Smooth muscle cell (in vitro differentiated cells): Measurements from ENCODE around the gene HID1. TPM values are rescaled to one million over a fixed set of nuclear protein-coding genes. Genes with fewer than 3 reads are reported as not detected.

Experiments
- DNase-seq: peaks from one replicate; lab custom pipeline; 2025; ENCODE audit not compliant: unreplicated experiment; lab: John Stamatoyannopoulos, UW
- H2AFZ ChIP-seq: fragments of 200-600 bp; sonication (generic); 2 replicates; pipeline ENCODE4 v1.6.0; 2016; ENCODE audit warnings: antibody characterized with exemption, low read depth, mild to moderate bottlenecking
- H3F3A ChIP-seq: fragments of 200-600 bp; sonication (generic); 2 replicates; pipeline ENCODE4 v1.6.0; 2017; ENCODE audit warnings: antibody characterized with exemption, low read depth
- H3K27ac ChIP-seq: fragments of 200-600 bp; sonication (generic); 2 replicates; pipeline ENCODE4 v1.5.1; 2016; ENCODE audit warnings: low read depth, mild to moderate bottlenecking
- H3K27me3 ChIP-seq: fragments of 200-600 bp; sonication (generic); 2 replicates; pipeline ENCODE4 v1.6.1; 2016; ENCODE audit warnings: low read depth, mild to moderate bottlenecking
- H3K36me3 ChIP-seq: fragments of 200-600 bp; sonication (generic); 2 replicates; pipeline ENCODE4 v1.5.1; 2016; ENCODE audit warnings: low read depth
- H3K4me1 ChIP-seq: fragments of 200-600 bp; sonication (generic); 2 replicates; pipeline ENCODE4 v1.5.1; 2016; ENCODE audit warnings: low read depth
- H3K4me2 ChIP-seq: fragments of 200-600 bp; sonication (generic); 2 replicates; pipeline ENCODE4 v1.6.0; 2016; ENCODE audit warnings: mild to moderate bottlenecking
- H3K4me3 ChIP-seq: fragments of 200-600 bp; sonication (generic); 2 replicates; pipeline ENCODE4 v1.5.1; 2016; ENCODE audit warnings: mild to moderate bottlenecking
- H3K79me2 ChIP-seq: fragments of 200-600 bp; sonication (generic); 2 replicates; pipeline ENCODE4 v1.6.0; 2016; ENCODE audit warnings: low read depth, mild to moderate bottlenecking
- H3K9ac ChIP-seq: fragments of 200-600 bp; sonication (generic); 2 replicates; pipeline ENCODE4 v1.6.0; 2016; ENCODE audit warnings: low read depth
- H3K9me3 ChIP-seq: fragments of 200-600 bp; sonication (generic); replicated peaks from 2 replicates; pipeline ENCODE4 v1.5.1; 2016; ENCODE audit warnings: low read depth
- H4K20me1 ChIP-seq: fragments of 200-600 bp; sonication (generic); 2 replicates; pipeline ENCODE4 v1.6.0; 2016; ENCODE audit warnings: low read depth
- CTCF ChIP-seq: fragments of 200-600 bp; sonication (generic); IDR thresholded peaks from 2 replicates; pipeline ENCODE4 v1.5.1; 2017; ENCODE audit warnings: borderline replicate concordance, mild to moderate bottlenecking, antibody characterized with exemption; ENCODE audit not compliant: insufficient read depth, poor library complexity, severe bottlenecking
- WGBS: methylation state at CpG from one replicate; pipeline ENCODE4 v1.1.7; 2016; ENCODE audit warnings: low lambda C conversion rate; 5-methylcytosine and 5-hydroxymethylcytosine counted together
- polyA plus RNA-seq: library from polyadenylated mRNA; unstranded; fragments of >200 nt; fragmentation: Nextera tagmentation; extraction: Ambion mirVana; gene quantifications from 2 replicates; pipeline ENCODE4 v1.2.1, GENCODE V29; 2016
- total RNA-seq: library from RNA; depleted of rRNA; stranded (reverse); fragments of >200 nt; gene quantifications from 2 replicates; pipeline ENCODE4 v1.2.3, GENCODE V29; 2014

The HID1 gene
- total and polyA plus RNA-seq, 2 experiments from 2014 or later: 3.3 to 8.8 TPM

GRCh38 chr17:75019146-75019545 lies 46.6 kb upstream of the HID1 start:
- WGBS: 92% methylated on average over 5 of the region's 5 CpGs
- Histone ChIP-seq H3F3A (no peaks in the 10 kb centered on the region), H3K36me3 (peaks cover 3% of the 10 kb centered on the region), H3K79me2 (peaks cover 6% of the 10 kb centered on the region), H3K27me3 (no peaks in the 10 kb centered on the region), H3K4me1 (no peaks in the 10 kb centered on the region), H3K9me3 (no peaks in the 10 kb centered on the region), H3K27ac (no peak overlapping the region), H2AFZ (no peak overlapping the region), H3K9ac (no peak overlapping the region), H4K20me1 (no peaks in the 10 kb centered on the region), H3K4me2 (no peak overlapping the region), H3K4me3 (no peak overlapping the region)
- no peak for DNase-seq
- TF ChIP-seq CTCF: no peak

- DNase-seq: no peak
- no peak for TF ChIP-seq CTCF
- H3K9me3 ChIP-seq: no peaks in the 10 kb centered on the region
- H3K4me3 ChIP-seq: peak overlapping the region; percentile 71
- 2% methylated on average over 10 of the region's 10 CpGs for WGBS
- peak overlapping the region; percentile 74 for H3K27ac ChIP-seq
- no peaks in the 10 kb centered on the region for H3K27me3 ChIP-seq
- peak overlapping the region; percentile 76 for H3K9ac ChIP-seq
- peaks cover 16% of the 10 kb centered on the region for H3K4me1 ChIP-seq
- H3K36me3 ChIP-seq: no peaks in the 10 kb centered on the region
- peak overlapping the region; percentile 80 for H2AFZ ChIP-seq
- peak overlapping the region; percentile 91 for H3K4me2 ChIP-seq
- no peaks in the 10 kb centered on the region for H4K20me1 ChIP-seq
- H3F3A ChIP-seq: peaks cover 24% of the 10 kb centered on the region
- peaks cover 12% of the 10 kb centered on the region for H3K79me2 ChIP-seq
Observed at GRCh38 chr17:75013092-75013559, 40.6 kb upstream of the HID1 start.

GRCh38 chr17:75012346-75013091 lies 40.0 kb upstream of the HID1 start, which contains the start of gene MRPL58:
MRPL58 (plus strand) TSS chr17:75012670; CDS start chr17:75012687, 17 bp downstream.
- peaks cover 24% of the 10 kb centered on the region for H3F3A ChIP-seq
- H3K27ac ChIP-seq: peak within 1 kb of the TSS; percentile 74
- no peaks in the 10 kb centered on the region for H3K36me3 ChIP-seq
- no peaks in the 10 kb centered on the region for H3K27me3 ChIP-seq
- WGBS: 2% methylated on average over 62 of the region's 63 CpGs
- peak within 1 kb of the TSS; percentile 76 for H3K9ac ChIP-seq
- no peaks in the 10 kb centered on the region for H4K20me1 ChIP-seq
- H3K4me3 ChIP-seq: peak within 1 kb of the TSS; percentile 71
- peak within 1 kb of the TSS; percentile 80 for H2AFZ ChIP-seq
- peak; percentile 59 for DNase-seq
- H3K9me3 ChIP-seq: no peaks in the 10 kb centered on the region
- peak within 1 kb of the TSS; percentile 91 for H3K4me2 ChIP-seq
- peak; percentile 42 for TF ChIP-seq CTCF
- H3K79me2 ChIP-seq: peaks cover 12% of the 10 kb centered on the region
- H3K4me1 ChIP-seq: peaks cover 16% of the 10 kb centered on the region

- peaks cover 16% of the 10 kb centered on the region for H3K4me1 ChIP-seq
- H3K9me3 ChIP-seq: no peaks in the 10 kb centered on the region
- peaks cover 12% of the 10 kb centered on the region for H3K79me2 ChIP-seq
- H4K20me1 ChIP-seq: no peaks in the 10 kb centered on the region
- peak overlapping the region; percentile 74 for H3K27ac ChIP-seq
- H3K36me3 ChIP-seq: no peaks in the 10 kb centered on the region
- no peaks in the 10 kb centered on the region for H3K27me3 ChIP-seq
- TF ChIP-seq CTCF: no peak
- 45% methylated on average over 5 of the region's 5 CpGs for WGBS
- H3K4me3 ChIP-seq: peak overlapping the region; percentile 71
- DNase-seq: no peak
- peak overlapping the region; percentile 76 for H3K9ac ChIP-seq
- H3F3A ChIP-seq: peaks cover 24% of the 10 kb centered on the region
- H3K4me2 ChIP-seq: peak overlapping the region; percentile 91
- peak overlapping the region; percentile 80 for H2AFZ ChIP-seq
Observed at GRCh38 chr17:75012096-75012345, 39.5 kb upstream of the HID1 start.
